ENCODE results near the gene EXTL2.
"Not testable (repeated sequence)": the region's sequence is repeated elsewhere in the genome, so short reads cannot be mapped to it uniquely, and the experiment has no call there.

The EXTL2 gene

GRCh38 chr1:100894603-100895539 lies at the start of gene EXTL2:
TSS of gene EXTL2 (minus strand) at chr1:100894842. CDS start at chr1:100888757, 6,085 bp downstream.
- peak; percentile 89 to 93 for DNase-seq

GRCh38 chr1:100943533-100943932 lies 48.9 kb upstream of the EXTL2 start:
- DNase-seq: no peak

- DNase-seq: no peak
Measured at GRCh38 chr1:100942304-100943046, 47.8 kb upstream of the EXTL2 start.

- DNase-seq: no peak
Measured at GRCh38 chr1:100941580-100942216, 47.1 kb upstream of the EXTL2 start.

- DNase-seq: no peak
Measured at GRCh38 chr1:100941098-100941527, 46.5 kb upstream of the EXTL2 start.

- no peak for DNase-seq
Measured at GRCh38 chr1:100936194-100936967, 41.7 kb upstream of the EXTL2 start.

GRCh38 chr1:100933555-100933954 lies 38.9 kb upstream of the EXTL2 start:
- not testable (repeated sequence) for DNase-seq

GRCh38 chr1:100931716-100932115 lies 37.1 kb upstream of the EXTL2 start:
- no peak for DNase-seq

GRCh38 chr1:100930494-100930893 lies 35.9 kb upstream of the EXTL2 start:
- no peak for DNase-seq

- peak in 1 of 2 experiments; percentile 25 for DNase-seq
Measured at GRCh38 chr1:100928128-100928527, 33.5 kb upstream of the EXTL2 start.

GRCh38 chr1:100927276-100927675 lies 32.6 kb upstream of the EXTL2 start:
- no peak for DNase-seq

GRCh38 chr1:100926240-100926639 lies 31.6 kb upstream of the EXTL2 start:
- no peak for DNase-seq

- no peak for DNase-seq
Measured at GRCh38 chr1:100924991-100925390, 30.3 kb upstream of the EXTL2 start.

- DNase-seq: no peak
Measured at GRCh38 chr1:100924212-100924611, 29.6 kb upstream of the EXTL2 start.

- DNase-seq: peak; percentile 25 to 45
Measured at GRCh38 chr1:100921110-100921706, 26.6 kb upstream of the EXTL2 start.

- no peak for DNase-seq
Measured at GRCh38 chr1:100912019-100912418, 17.4 kb upstream of the EXTL2 start.

GRCh38 chr1:100909018-100909417 lies 14.4 kb upstream of the EXTL2 start:
- DNase-seq: no peak

- DNase-seq: no peak
Measured at GRCh38 chr1:100907887-100908286, 13.2 kb upstream of the EXTL2 start.

- no peak for DNase-seq
Measured at GRCh38 chr1:100905181-100905580, 10.5 kb upstream of the EXTL2 start.

GRCh38 chr1:100904528-100904927 lies 9.9 kb upstream of the EXTL2 start:
- DNase-seq: no peak

GRCh38 chr1:100903777-100904176 lies 9.1 kb upstream of the EXTL2 start:
- no peak for DNase-seq

- DNase-seq: no peak
Measured at GRCh38 chr1:100902365-100902764, 7.7 kb upstream of the EXTL2 start.
